ENCODE results near the gene SYT8.

SYT8 gene

GRCh38 chr11:1843098-1843473 is 8.3 kb downstream of the SYT8 start:
- H3K4me2 ChIP-seq (ENCODE audit: low read length) = no peak overlapping the region
- no peaks in the 10 kb centered on the region for H3K36me3 ChIP-seq (ENCODE audit: insufficient read depth, low read length)
- no peak overlapping the region for H3K4me3 ChIP-seq (ENCODE audit: low read length)
- no peak overlapping the region for H3K9ac ChIP-seq (ENCODE audit: low read depth, low read length)
- peaks cover 4% of the 10 kb centered on the region for H3K27me3 ChIP-seq (ENCODE audit: control insufficient read depth, insufficient read depth, low read length)
- peaks cover 6% of the 10 kb centered on the region for H3K4me1 ChIP-seq (ENCODE audit: control insufficient read depth, insufficient read depth, low read length)
- no peaks in the 10 kb centered on the region for H3K9me3 ChIP-seq (replicated peaks; ENCODE audit: low read length)

DNA sequence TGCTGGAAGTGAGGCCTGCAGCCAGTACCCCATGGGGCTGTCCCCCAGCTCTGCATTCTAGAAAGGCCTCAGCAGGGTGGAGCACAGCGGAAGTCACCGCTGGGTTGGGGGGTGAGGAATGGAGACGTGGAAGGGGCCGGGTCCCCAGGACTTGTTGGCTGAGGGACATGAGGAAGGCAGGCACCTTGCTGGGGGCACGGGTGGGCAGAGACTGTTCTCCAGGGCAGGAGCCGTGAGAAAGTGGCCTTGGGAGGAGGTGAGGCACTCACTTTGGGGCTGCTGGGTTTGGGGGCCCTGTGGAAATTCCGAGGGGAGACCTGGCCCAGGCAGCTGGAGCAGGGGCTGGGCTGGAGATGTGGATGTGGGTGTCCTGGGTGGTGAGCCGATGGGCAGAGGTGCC is 9.0 kb downstream of the SYT8 start:
- peaks cover 4% of the 10 kb centered on the region for H3K27me3 ChIP-seq (ENCODE audit: control insufficient read depth, insufficient read depth, low read length)
- H3K9me3 ChIP-seq (replicated peaks; ENCODE audit: low read length) = no peaks in the 10 kb centered on the region
- H3K4me1 ChIP-seq (ENCODE audit: control insufficient read depth, insufficient read depth, low read length) = peaks cover 8% of the 10 kb centered on the region
- no peaks in the 10 kb centered on the region for H3K36me3 ChIP-seq (ENCODE audit: insufficient read depth, low read length)
- H3K9ac ChIP-seq (ENCODE audit: low read depth, low read length) = no peak overlapping the region
- H3K4me3 ChIP-seq (ENCODE audit: low read length) = no peak overlapping the region
- no peak overlapping the region for H3K4me2 ChIP-seq (ENCODE audit: low read length)

GRCh38 chr11:1844221-1845094 is 9.7 kb downstream of the SYT8 start:
- H3K9me3 ChIP-seq (replicated peaks; ENCODE audit: low read length) = no peaks in the 10 kb centered on the region
- H3K4me2 ChIP-seq (ENCODE audit: low read length) = no peak overlapping the region
- H3K9ac ChIP-seq (ENCODE audit: low read depth, low read length) = no peak overlapping the region
- H3K27me3 ChIP-seq (ENCODE audit: control insufficient read depth, insufficient read depth, low read length) = peaks cover 4% of the 10 kb centered on the region
- no peak overlapping the region for H3K4me3 ChIP-seq (ENCODE audit: low read length)
- H3K4me1 ChIP-seq (ENCODE audit: control insufficient read depth, insufficient read depth, low read length) = peaks cover 8% of the 10 kb centered on the region
- no peaks in the 10 kb centered on the region for H3K36me3 ChIP-seq (ENCODE audit: insufficient read depth, low read length)

GRCh38 chr11:1845095-1845429 is 10.3 kb downstream of the SYT8 start:
- H3K4me2 ChIP-seq (ENCODE audit: low read length) = no peak overlapping the region
- peaks cover 8% of the 10 kb centered on the region for H3K4me1 ChIP-seq (ENCODE audit: control insufficient read depth, insufficient read depth, low read length)
- no peak overlapping the region for H3K9ac ChIP-seq (ENCODE audit: low read depth, low read length)
- no peak overlapping the region for H3K4me3 ChIP-seq (ENCODE audit: low read length)
- no peaks in the 10 kb centered on the region for H3K36me3 ChIP-seq (ENCODE audit: insufficient read depth, low read length)
- H3K27me3 ChIP-seq (ENCODE audit: control insufficient read depth, insufficient read depth, low read length) = peaks cover 4% of the 10 kb centered on the region
- H3K9me3 ChIP-seq (replicated peaks; ENCODE audit: low read length) = no peaks in the 10 kb centered on the region

- no peak overlapping the region for H3K4me2 ChIP-seq (ENCODE audit: low read length)
- H3K4me1 ChIP-seq (ENCODE audit: control insufficient read depth, insufficient read depth, low read length) = peaks cover 8% of the 10 kb centered on the region
- H3K4me3 ChIP-seq (ENCODE audit: low read length) = no peak overlapping the region
- H3K36me3 ChIP-seq (ENCODE audit: insufficient read depth, low read length) = no peaks in the 10 kb centered on the region
- H3K27me3 ChIP-seq (ENCODE audit: control insufficient read depth, insufficient read depth, low read length) = peaks cover 4% of the 10 kb centered on the region
- no peaks in the 10 kb centered on the region for H3K9me3 ChIP-seq (replicated peaks; ENCODE audit: low read length)
- H3K9ac ChIP-seq (ENCODE audit: low read depth, low read length) = no peak overlapping the region
Measured at GRCh38 chr11:1845561-1846452, 11.0 kb downstream of the SYT8 start.

DNA sequence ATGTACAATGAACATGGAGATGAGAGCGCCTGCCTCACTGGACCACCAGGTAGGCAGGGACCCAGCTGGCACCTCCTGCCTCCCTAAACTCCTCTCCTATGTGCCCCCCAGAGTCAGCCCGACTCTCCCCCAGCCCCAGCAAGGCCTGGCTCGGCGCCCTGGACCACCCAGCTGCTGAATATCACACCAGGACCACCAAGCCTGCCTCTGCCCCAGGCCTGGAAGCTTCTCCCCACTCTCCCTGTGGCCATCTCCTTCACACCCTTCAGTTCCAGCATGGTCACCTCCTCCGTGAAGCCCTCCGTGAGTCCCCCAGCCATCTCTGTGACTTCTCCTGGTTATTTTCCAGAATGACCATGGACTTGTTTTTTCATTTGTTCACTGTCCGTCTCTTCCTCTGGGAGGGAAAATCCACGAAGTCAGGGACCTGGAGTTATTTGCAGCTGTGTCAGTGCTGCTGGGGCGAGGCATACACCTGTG is 11.7 kb downstream of the SYT8 start:
- no peaks in the 10 kb centered on the region for H3K36me3 ChIP-seq (ENCODE audit: insufficient read depth, low read length)
- H3K4me1 ChIP-seq (ENCODE audit: control insufficient read depth, insufficient read depth, low read length) = peaks cover 8% of the 10 kb centered on the region
- peaks cover 4% of the 10 kb centered on the region for H3K27me3 ChIP-seq (ENCODE audit: control insufficient read depth, insufficient read depth, low read length)
- H3K4me2 ChIP-seq (ENCODE audit: low read length) = no peak overlapping the region
- H3K9ac ChIP-seq (ENCODE audit: low read depth, low read length) = no peak overlapping the region
- no peak overlapping the region for H3K4me3 ChIP-seq (ENCODE audit: low read length)
- H3K9me3 ChIP-seq (replicated peaks; ENCODE audit: low read length) = no peaks in the 10 kb centered on the region

DNA sequence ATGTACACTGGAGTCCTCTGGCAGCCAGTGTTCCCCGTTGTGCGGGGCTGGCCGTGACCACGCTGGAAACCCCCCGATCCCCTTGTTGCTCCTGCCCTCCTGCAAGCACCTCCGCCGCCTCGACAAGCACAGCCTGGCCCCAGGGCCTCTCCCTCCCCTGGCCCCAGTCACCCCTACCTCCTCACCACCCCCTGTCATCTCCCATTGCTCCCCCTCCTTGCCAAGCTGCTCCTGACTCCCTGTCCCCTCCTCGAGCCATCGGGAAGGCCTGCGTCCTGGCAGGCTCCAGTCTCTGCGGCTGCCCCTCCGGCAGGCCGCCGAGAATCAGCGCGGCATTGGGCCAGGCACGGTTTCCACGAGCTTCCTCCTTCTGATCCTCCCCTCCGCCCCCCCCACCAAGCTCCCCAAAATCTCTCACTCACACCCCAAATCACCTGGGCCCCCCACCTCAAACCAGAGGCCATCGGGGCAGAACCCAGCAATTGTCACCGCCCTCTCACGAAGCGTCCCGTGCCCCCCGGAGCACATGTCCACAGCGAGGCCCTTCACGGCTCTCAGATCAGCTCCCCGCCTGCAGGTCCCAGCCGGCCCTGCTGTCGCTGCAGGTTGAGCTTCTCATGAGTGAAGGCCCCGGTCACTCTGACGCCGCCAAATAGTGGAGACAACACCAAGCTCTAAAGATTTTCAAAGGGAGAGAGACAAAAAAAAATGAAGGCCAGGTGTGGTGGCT is 12.4 kb downstream of the SYT8 start:
- H3K36me3 ChIP-seq (ENCODE audit: insufficient read depth, low read length) = no peaks in the 10 kb centered on the region
- H3K27me3 ChIP-seq (ENCODE audit: control insufficient read depth, insufficient read depth, low read length) = peaks cover 4% of the 10 kb centered on the region
- no peak overlapping the region for H3K9ac ChIP-seq (ENCODE audit: low read depth, low read length)
- H3K4me2 ChIP-seq (ENCODE audit: low read length) = no peak overlapping the region
- no peak overlapping the region for H3K4me3 ChIP-seq (ENCODE audit: low read length)
- peaks cover 8% of the 10 kb centered on the region for H3K4me1 ChIP-seq (ENCODE audit: control insufficient read depth, insufficient read depth, low read length)
- no peaks in the 10 kb centered on the region for H3K9me3 ChIP-seq (replicated peaks; ENCODE audit: low read length)

- Histone ChIP-seq H3K4me3 (ENCODE audit: low read length) (no peak overlapping the region), H3K27me3 (ENCODE audit: control insufficient read depth, insufficient read depth, low read length) (peaks cover 4% of the 10 kb centered on the region), H3K9ac (ENCODE audit: low read depth, low read length) (no peak overlapping the region), H3K4me2 (ENCODE audit: low read length) (no peak overlapping the region), H3K36me3 (ENCODE audit: insufficient read depth, low read length) (no peaks in the 10 kb centered on the region), H3K4me1 (ENCODE audit: control insufficient read depth, insufficient read depth, low read length) (peaks cover 8% of the 10 kb centered on the region), H3K9me3 (replicated peaks; ENCODE audit: low read length) (no peaks in the 10 kb centered on the region)
Measured at GRCh38 chr11:1847926-1848639, 13.3 kb downstream of the SYT8 start.

DNA sequence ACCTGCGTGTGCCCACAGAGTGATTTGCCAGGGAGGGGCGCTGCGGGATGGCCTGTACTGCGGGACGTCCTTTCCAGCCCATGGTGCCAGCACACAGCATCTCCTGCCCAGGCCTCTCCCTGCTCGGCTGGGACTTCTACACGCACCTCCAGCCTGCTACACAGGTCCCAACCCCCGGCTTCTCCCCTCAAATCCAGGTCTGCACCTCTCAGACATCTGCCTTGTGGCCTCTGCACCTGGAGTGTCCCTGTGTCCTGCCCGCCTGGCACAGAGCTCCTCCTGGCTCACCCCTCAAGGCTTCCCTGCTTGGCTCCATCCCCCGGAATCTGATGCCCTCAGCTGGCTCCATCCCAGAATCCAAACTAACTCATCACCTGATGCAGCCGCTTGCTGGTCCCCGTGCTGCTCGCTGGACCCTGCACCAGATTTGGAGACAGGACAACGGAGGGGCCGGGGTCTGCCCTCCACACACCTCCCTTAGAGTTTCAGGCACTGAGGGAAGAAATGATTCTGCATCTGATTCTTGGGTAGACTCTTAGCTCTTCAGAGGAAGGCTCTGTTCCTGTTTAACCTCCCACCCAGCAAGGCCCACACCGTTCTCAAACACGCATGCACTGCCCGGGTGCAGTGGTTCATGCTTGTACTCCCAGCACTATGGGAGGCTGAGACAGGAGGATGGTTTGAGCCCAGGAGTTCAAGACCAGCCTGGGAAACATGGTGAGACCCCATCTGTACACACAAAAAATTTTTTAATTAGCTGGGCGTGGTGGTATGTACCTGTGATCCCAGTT is 14.0 kb downstream of the SYT8 start:
- H3K4me3 ChIP-seq (ENCODE audit: low read length) = no peak overlapping the region
- no peaks in the 10 kb centered on the region for H3K9me3 ChIP-seq (replicated peaks; ENCODE audit: low read length)

DNA sequence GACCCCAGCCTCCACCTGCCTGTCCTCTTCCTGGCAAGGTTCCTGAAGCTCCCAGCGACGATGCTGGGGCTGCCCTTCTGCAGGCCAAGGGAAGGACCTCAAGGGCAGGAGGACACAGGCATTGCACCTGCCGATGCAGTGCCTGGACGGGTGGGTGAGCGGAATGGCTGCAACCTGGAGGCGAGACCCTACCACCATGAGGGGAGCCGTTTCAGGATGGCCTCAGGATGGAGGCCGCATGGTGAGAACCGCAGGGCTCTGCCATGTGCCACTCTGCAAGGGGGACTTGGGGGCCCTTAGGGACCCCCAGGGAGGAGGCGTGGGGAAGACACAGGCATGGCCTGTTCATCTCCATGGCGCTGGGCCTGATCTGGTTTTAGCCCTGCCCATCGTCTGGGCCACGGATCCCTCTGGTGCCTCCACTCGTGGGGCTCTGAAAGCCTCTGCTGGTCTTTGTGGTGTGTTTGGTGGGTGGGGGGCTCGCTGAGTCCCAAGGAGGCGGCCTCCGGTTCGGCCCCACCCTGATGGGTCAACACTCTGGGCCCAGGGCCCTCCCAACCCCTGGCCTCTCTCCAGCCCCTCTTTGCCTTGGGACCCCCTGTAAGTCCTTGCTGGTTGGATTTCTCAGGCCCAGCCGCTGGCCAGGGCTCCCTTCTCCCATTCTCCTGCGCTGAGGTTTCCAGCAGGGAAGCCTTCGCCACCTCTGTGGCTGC is 16.8 kb downstream of the SYT8 start:
- Histone ChIP-seq H3K36me3 (ENCODE audit: insufficient read depth, low read length) (no peaks in the 10 kb centered on the region), H3K4me3 (ENCODE audit: low read length) (no peak overlapping the region), H3K4me1 (ENCODE audit: control insufficient read depth, insufficient read depth, low read length) (peaks cover 8% of the 10 kb centered on the region), H3K27me3 (ENCODE audit: control insufficient read depth, insufficient read depth, low read length) (peaks cover 14% of the 10 kb centered on the region), H3K9me3 (replicated peaks; ENCODE audit: low read length) (no peaks in the 10 kb centered on the region), H3K4me2 (ENCODE audit: low read length) (no peak overlapping the region), H3K9ac (ENCODE audit: low read depth, low read length) (no peak overlapping the region)

More for the DNA sequence above, 14.0 kb downstream of the SYT8 start:
- Histone ChIP-seq H3K27me3 (ENCODE audit: control insufficient read depth, insufficient read depth, low read length) (peaks cover 9% of the 10 kb centered on the region), H3K4me2 (ENCODE audit: low read length) (no peak overlapping the region), H3K36me3 (ENCODE audit: insufficient read depth, low read length) (no peaks in the 10 kb centered on the region), H3K9ac (ENCODE audit: low read depth, low read length) (no peak overlapping the region), H3K4me1 (ENCODE audit: control insufficient read depth, insufficient read depth, low read length) (peaks cover 8% of the 10 kb centered on the region)
